Activated naive CD4-positive, alpha-beta T cell treated with anti-CD3 and anti-CD28 coated beads, Interleukin-2, amount 10 ng/mL, durations not matched to agents 7 days and 5 days (primary cell): ENCODE results near the gene USP7.
"Not testable (repeated sequence)": the region's sequence is repeated elsewhere in the genome, so short reads cannot be mapped to it uniquely, and the experiment has no call there.

ENCODE experiments used
- CTCF ChIA-PET: fragments of 350-600 bp; sonication (Branson Sonifier 250); formaldehyde crosslinking; loops from one replicate; lab custom pipeline; 2021; ENCODE audit warnings: antibody characterized with exemption; lab: Charles Lee
- DNase-seq: peaks from one replicate; pipeline ENCODE4 v3.0.0-alpha.2; 2020
- H3K27ac Mint-ChIP-seq: one replicate; pipeline ENCODE4 v1.8.0; 2021; ENCODE audit warnings: mild to moderate bottlenecking, moderate library complexity, mixed read lengths
- H3K27me3 Mint-ChIP-seq: one replicate; pipeline ENCODE4 v1.8.0; 2021; ENCODE audit warnings: mild to moderate bottlenecking, mixed read lengths
- H3K36me3 Mint-ChIP-seq: one replicate; pipeline ENCODE4 v1.8.0; 2021; ENCODE audit warnings: mixed read lengths
- H3K4me1 Mint-ChIP-seq: one replicate; pipeline ENCODE4 v1.8.0; 2021; ENCODE audit warnings: mixed read lengths
- H3K4me3 Mint-ChIP-seq: one replicate; pipeline ENCODE4 v1.8.0; 2021; ENCODE audit warnings: mild to moderate bottlenecking, moderate library complexity, mixed read lengths
- H3K9me3 Mint-ChIP-seq: one replicate; pipeline ENCODE4 v1.8.0; 2021; ENCODE audit warnings: mixed read lengths

USP7 gene

DNA sequence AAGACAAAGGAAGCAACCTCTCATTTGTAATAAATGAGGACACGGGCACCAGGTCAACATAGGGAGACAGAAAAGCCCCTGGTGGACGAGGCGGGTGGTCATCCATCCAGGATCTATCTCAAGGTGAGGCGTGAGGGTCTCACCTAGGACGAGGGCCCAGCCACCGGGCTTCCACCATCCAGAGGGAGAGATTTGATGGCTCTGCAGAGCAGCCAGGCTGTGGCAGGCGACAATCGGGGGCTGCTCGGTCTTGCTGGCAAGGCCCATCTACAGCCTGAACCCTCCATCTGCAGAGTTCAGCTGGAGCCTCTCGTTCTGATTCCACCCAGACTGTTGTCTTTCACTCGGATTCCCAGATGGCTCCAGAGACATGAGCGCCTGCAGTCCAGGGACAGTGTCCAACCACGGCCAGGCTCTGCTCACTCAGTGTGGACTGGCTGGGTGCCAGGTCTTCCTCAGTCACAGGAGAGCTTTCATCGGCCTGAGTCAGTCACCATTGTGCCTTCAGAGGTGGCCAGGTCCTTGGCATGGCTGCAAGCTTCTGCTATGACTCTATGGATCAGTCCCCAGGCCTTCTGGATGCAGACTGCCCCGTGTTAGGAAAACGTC, 75.7 kb downstream of the USP7 start:
- peaks cover 26% of the 10 kb centered on the region for H3K27me3 Mint-ChIP-seq
- no peaks in the 10 kb centered on the region for H3K9me3 Mint-ChIP-seq

GRCh38 chr16:8887431-8887765, 76.3 kb downstream of the USP7 start:
- H3K4me1 Mint-ChIP-seq, result peaks cover 6% of the 10 kb centered on the region
- no peaks in the 10 kb centered on the region for H3K9me3 Mint-ChIP-seq
- CTCF ChIA-PET, result no interaction called here
- no peak overlapping the region for H3K27ac Mint-ChIP-seq
- no peak for DNase-seq
- H3K4me3 Mint-ChIP-seq, result no peak overlapping the region
- peaks cover 26% of the 10 kb centered on the region for H3K36me3 Mint-ChIP-seq
- peaks cover 31% of the 10 kb centered on the region for H3K27me3 Mint-ChIP-seq

More for the DNA sequence above, 75.7 kb downstream of the USP7 start:
- peaks cover 27% of the 10 kb centered on the region for H3K36me3 Mint-ChIP-seq
- CTCF ChIA-PET, result interaction anchor here (2.0 kb wide), 1 partner anchor 8 kb away, joined by 6 read pairs; no protein-coding TSS in a partner anchor
- H3K27ac Mint-ChIP-seq, result no peak overlapping the region
- DNase-seq, result no peak
- no peak overlapping the region for H3K4me3 Mint-ChIP-seq
- H3K4me1 Mint-ChIP-seq, result peaks cover 6% of the 10 kb centered on the region

GRCh38 chr16:8886593-8887430, 76.9 kb downstream of the USP7 start:
- Mint-ChIP-seq H3K27me3 (peaks cover 34% of the 10 kb centered on the region), H3K27ac (no peak overlapping the region), H3K36me3 (peaks cover 22% of the 10 kb centered on the region), H3K9me3 (no peaks in the 10 kb centered on the region), H3K4me3 (no peak overlapping the region), H3K4me1 (peaks cover 6% of the 10 kb centered on the region)
- CTCF ChIA-PET, result no interaction called here
- DNase-seq, result no peak

DNA sequence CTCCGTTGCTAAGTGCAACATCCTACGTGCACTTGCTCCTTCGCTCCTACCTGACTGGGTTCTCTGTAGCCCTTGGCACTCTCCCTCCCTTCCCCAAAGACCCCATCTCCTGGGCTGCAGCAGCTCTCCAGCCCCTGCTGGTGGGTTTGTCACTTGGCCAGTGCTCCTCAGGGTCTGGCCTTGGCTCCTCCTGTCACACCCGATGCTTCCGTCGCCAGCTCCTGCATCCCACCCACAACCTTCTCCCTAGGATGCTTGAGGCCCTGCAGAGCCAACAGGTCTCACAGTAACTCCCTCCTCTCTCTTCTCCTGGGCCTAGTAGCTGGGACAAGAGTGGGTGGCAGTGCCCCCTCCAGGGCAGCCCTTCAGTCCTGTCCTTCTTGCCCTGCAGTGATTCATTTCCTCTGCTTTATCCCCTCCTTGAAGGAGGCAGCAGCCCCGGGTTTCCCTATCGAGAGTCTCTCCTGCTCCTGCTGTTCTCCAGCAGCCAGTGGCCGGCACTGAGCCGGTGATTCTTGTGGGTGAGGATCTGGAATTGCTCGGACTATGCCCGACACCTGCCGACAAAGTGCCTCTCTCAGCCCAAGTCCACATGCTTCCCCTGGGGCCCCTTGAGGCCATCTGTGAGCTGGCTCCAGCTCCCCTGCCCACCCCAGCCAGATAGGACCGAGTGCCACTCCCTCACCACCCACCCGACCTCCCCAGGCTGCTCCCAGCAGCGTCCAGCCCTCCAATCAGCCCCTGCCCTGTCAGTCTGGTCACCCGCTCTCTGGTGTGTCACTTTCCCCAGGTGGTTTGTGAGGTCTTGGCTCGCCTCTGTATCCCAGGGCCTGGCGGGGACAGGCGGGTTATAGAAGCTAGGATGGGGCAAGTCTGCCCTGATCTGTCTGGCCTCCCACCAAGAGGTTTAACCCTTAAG, 77.8 kb downstream of the USP7 start:
- CTCF ChIA-PET, result interaction anchor here (2.0 to 7.5 kb wide), 2 partner anchors 50 to 225 kb away, joined by 7 to 55 read pairs; no protein-coding TSS in a partner anchor
- no peak overlapping the region for H3K4me3 Mint-ChIP-seq
- peaks cover 5% of the 10 kb centered on the region for H3K4me1 Mint-ChIP-seq
- DNase-seq, result no peak
- peaks cover 34% of the 10 kb centered on the region for H3K27me3 Mint-ChIP-seq
- H3K36me3 Mint-ChIP-seq, result peaks cover 13% of the 10 kb centered on the region
- peak overlapping the region; percentile 81 for H3K27ac Mint-ChIP-seq
- no peaks in the 10 kb centered on the region for H3K9me3 Mint-ChIP-seq

DNA sequence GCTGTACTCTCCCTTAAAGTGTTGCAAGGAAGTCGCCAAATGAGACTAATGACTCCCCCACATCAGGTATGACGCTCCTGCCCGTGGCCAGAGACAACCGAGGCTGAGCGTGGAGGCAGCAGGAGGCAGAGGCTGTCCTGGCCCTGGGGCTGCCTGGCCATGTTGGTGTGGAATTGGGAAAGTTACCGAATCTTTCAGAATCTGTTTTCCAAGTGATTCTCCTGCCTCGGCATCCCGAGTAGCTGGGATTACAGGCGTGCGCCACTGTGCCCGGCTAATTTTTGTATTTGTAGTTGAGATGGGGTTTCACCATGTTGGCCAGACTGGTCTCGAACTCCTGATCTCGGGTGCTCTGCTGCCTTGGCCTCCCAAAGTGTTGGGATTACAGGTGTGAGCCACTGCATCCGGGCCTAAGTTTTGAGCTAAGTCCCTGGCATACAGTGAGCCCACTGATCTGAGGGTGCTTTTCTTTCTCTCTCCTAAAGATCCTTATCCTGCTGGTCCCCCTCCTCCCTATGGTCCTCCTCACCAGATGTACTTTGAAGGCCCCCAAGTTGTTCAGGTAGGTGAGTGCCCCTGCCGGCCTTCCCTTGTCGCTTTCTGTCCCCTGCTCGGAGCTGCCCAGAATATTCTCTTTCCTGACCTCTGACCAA, 80.9 kb downstream of the USP7 start:
- H3K27ac Mint-ChIP-seq, result no peak overlapping the region
- peaks cover 54% of the 10 kb centered on the region for H3K27me3 Mint-ChIP-seq
- DNase-seq, result no peak
- H3K4me3 Mint-ChIP-seq, result no peak overlapping the region
- H3K9me3 Mint-ChIP-seq, result no peaks in the 10 kb centered on the region
- H3K36me3 Mint-ChIP-seq, result peaks cover 4% of the 10 kb centered on the region
- H3K4me1 Mint-ChIP-seq, result peaks cover 14% of the 10 kb centered on the region
- CTCF ChIA-PET, result interaction anchor here (1.0 to 7.5 kb wide), 5 partner anchors 26 to 316 kb away, joined by 3 to 55 read pairs (median 3); no protein-coding TSS in a partner anchor

DNA sequence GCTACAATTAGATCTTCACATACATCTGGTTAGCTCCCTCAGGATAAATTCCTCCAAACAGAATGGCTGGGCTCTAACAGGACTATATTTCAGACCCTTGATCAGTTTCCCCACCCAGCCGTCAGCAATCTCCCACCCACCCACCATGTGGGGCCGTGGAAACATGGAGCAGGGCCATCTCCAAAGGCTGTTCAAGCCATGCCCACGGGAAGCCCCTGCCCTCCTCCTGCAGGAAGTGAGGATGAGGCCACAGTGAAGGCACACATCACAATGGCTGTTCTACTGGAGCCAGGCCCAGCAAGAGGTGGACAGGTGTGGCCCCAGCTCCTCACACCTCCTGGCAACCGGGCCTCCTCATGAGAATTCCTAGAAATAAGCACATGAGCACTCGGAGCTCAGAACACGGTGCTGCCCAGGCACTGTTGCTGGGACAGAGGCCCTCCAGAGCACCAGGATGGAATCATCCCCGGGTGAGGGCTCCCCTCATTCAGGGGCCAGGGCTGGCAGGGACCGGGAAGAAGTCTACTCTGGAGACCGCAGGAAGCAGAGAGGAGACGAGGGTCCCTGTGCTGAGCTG, 81.6 kb downstream of the USP7 start, which contains the start of gene LITAFD:
LITAFD (plus strand) TSS at position 311 of the 577 bp plus-strand sequence. CDS start 2,005 bp downstream, outside the sequence.
- Mint-ChIP-seq H3K4me1 (peaks cover 16% of the 10 kb centered on the region), H3K9me3 (no peaks in the 10 kb centered on the region), H3K36me3 (peaks cover 2% of the 10 kb centered on the region), H3K4me3 (no peak within 1 kb of the TSS), H3K27ac (no peak within 1 kb of the TSS), H3K27me3 (peaks cover 60% of the 10 kb centered on the region)
- DNase-seq, result no peak
- CTCF ChIA-PET, result interaction anchor here (0.7 to 7.5 kb wide), 7 partner anchors 26 to 303 kb away, joined by 3 to 55 read pairs (median 3); no protein-coding TSS in a partner anchor

DNA sequence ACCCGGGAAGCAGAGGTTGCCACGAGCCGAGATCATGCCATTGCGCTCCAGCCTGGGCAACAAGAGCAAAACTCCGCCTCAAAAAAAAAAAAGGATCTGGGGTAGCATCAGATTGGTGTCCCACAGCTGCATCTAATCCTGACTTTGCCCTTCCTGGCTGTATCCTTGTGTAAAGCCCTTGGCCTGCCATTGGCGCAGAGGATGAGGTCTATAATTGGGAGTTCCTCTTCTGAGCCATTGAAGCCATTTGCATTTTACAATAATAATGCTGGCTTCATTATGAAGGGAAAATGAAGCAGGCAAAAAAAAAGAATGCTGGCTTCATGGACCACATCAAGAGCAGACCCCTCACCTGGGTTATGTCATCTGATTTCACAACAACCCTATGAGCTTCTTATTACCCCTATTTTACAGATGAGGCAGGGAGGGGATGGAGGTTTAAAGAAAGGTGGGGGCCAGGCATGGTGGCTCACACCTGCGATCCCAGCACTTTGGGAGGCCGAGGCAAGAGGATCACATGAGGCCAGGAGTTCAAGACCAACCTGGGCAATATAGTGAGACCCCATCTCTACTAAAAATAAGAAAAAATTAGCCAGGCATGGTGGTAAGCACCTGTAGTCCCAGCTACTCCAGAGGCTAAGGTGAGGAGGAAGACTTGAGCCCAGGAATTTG, 82.7 kb downstream of the USP7 start:
- H3K27me3 Mint-ChIP-seq, result peaks cover 58% of the 10 kb centered on the region
- H3K36me3 Mint-ChIP-seq, result no peaks in the 10 kb centered on the region
- H3K27ac Mint-ChIP-seq, result no peak overlapping the region
- no peak for DNase-seq
- H3K4me1 Mint-ChIP-seq, result peaks cover 16% of the 10 kb centered on the region
- CTCF ChIA-PET, result interaction anchor here (0.6 to 7.5 kb wide), 31 partner anchors 8 to 314 kb away, joined by 3 to 55 read pairs (median 5); partner anchors contain the start of genes ABAT, CARHSP1 and PMM2
- H3K4me3 Mint-ChIP-seq, result no peak overlapping the region
- no peaks in the 10 kb centered on the region for H3K9me3 Mint-ChIP-seq

GRCh38 chr16:8878523-8878911, 85.2 kb downstream of the USP7 start:
- no peaks in the 10 kb centered on the region for H3K36me3 Mint-ChIP-seq
- H3K4me1 Mint-ChIP-seq, result peaks cover 25% of the 10 kb centered on the region
- DNase-seq, result no peak
- H3K27ac Mint-ChIP-seq, result no peak overlapping the region
- no peak overlapping the region for H3K4me3 Mint-ChIP-seq
- H3K27me3 Mint-ChIP-seq, result peaks cover 42% of the 10 kb centered on the region
- no peaks in the 10 kb centered on the region for H3K9me3 Mint-ChIP-seq
- CTCF ChIA-PET, result interaction anchor here (0.7 to 7.5 kb wide), 6 partner anchors 10 to 311 kb away, joined by 3 to 55 read pairs (median 8); partner anchors contain the start of gene CARHSP1

DNA sequence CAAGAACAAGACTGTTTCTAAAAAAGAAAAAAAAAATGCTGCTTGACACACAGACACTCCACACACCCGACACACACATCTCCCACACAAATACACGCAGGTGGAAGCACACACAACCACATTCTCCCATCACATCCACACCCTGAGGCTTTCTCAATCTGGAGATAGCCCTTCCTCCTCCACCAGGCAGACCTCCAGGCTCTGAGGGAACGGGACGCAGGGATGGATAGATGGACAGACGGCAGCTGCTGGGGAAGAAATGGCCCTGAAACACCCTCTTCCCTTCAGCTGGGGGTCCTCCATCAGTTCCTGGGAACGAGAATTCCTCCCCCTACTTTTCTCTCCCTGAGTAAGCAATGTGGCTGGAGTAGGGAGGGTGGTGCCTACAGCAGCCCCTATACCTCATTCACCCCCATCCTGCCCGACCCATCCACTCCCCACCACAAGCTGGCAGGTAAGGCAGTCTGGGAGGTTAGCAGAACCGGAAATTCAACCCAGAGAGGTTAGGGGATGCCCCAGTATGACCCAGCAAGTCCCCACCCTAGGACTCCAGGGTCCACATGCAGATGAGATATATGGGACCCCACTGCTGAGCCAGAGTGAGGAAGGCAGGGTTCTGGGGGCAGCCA, 85.7 kb downstream of the USP7 start:
- peaks cover 26% of the 10 kb centered on the region for H3K4me1 Mint-ChIP-seq
- no peak overlapping the region for H3K27ac Mint-ChIP-seq
- no peaks in the 10 kb centered on the region for H3K36me3 Mint-ChIP-seq
- no peak for DNase-seq
- H3K4me3 Mint-ChIP-seq, result no peak overlapping the region
- CTCF ChIA-PET, result interaction anchor here (0.7 to 7.5 kb wide), 5 partner anchors 10 to 311 kb away, joined by 3 to 55 read pairs (median 4); partner anchors contain the start of gene CARHSP1
- H3K27me3 Mint-ChIP-seq, result peaks cover 37% of the 10 kb centered on the region
- H3K9me3 Mint-ChIP-seq, result no peaks in the 10 kb centered on the region

- DNase-seq, H3K9me3 Mint-ChIP-seq, H3K36me3 Mint-ChIP-seq, H3K27ac Mint-ChIP-seq, H3K4me3 Mint-ChIP-seq, CTCF ChIA-PET: not testable (repeated sequence)
- Mint-ChIP-seq H3K27me3 (peaks cover 27% of the 10 kb centered on the region), H3K4me1 (peaks cover 35% of the 10 kb centered on the region)
Measured at GRCh38 chr16:8875317-8875716, 88.4 kb downstream of the USP7 start.

GRCh38 chr16:8874388-8874787, 89.3 kb downstream of the USP7 start:
- Mint-ChIP-seq H3K27ac (peak overlapping the region; percentile 8), H3K4me3 (no peak overlapping the region), H3K27me3 (peaks cover 22% of the 10 kb centered on the region), H3K4me1 (peaks cover 39% of the 10 kb centered on the region), H3K36me3 (no peaks in the 10 kb centered on the region), H3K9me3 (no peaks in the 10 kb centered on the region)
- no peak for DNase-seq
- CTCF ChIA-PET, result interaction anchor here (1.1 to 2.7 kb wide), 4 partner anchors 9 to 307 kb away, joined by 3 to 9 read pairs (median 4); no protein-coding TSS in a partner anchor

DNA sequence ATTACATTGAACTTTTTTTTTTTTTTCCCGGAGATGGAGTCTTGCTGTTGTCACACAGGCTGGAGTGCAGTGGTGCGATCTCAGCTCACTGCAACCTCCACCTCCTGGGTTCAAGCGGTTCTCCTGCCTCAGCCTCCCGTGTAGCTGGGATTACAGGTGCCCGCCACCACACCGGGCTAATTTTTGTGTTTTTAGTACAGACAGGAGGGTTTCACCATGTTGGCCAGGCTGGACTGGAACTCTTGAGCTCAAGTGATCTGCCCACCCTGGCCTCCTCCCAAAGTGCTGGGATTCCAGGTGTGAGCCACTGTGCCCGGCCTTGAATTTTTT, 89.9 kb downstream of the USP7 start:
- peak overlapping the region; percentile 5 for H3K27ac Mint-ChIP-seq
- peaks cover 42% of the 10 kb centered on the region for H3K4me1 Mint-ChIP-seq
- H3K27me3 Mint-ChIP-seq, result peaks cover 19% of the 10 kb centered on the region
- not testable (repeated sequence) for H3K36me3 Mint-ChIP-seq, H3K4me3 Mint-ChIP-seq, H3K9me3 Mint-ChIP-seq, DNase-seq
- CTCF ChIA-PET, result interaction anchor here (1.0 to 2.7 kb wide), 6 partner anchors 8 to 307 kb away, joined by 3 to 9 read pairs (median 4); no protein-coding TSS in a partner anchor
